CD4-positive, alpha-beta T cell treated with Interleukin-12 subunit alpha and Interleukin-12 subunit beta, for 1 hour (primary cell): ENCODE data around the gene NRG2.

Source experiments
- DNase-seq: peaks from one replicate; pipeline ENCODE4 v3.0.0-alpha.2; 2020

Gene NRG2

DNA sequence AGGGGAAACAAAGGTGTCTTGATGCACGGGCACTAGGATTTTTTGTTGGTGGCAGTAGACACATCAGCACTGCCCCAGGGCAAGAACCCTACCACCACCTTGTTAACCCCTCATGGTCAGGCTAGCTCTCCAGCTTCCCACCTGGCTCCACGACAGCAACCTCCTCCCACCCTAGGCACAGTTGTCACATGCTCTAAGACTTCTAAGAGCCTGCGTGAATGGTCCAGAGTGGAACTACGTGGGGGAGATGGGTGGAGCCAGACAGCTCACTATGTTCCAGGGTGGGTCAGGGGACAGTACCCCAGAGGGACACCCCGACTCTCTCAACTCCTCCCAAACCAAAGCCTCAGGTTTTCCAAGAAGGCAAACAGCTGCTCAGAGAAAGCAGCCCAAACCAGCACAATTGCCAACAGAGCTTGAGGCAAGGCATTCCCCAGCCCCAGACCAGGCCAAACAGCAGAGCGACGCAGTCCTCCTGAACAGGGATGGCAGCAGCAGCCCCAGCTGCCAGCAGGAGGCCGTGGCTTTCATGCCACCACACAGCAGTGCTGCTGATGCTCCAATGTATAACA, 78.0 kb downstream of the NRG2 start:
- no peak for DNase-seq

DNA sequence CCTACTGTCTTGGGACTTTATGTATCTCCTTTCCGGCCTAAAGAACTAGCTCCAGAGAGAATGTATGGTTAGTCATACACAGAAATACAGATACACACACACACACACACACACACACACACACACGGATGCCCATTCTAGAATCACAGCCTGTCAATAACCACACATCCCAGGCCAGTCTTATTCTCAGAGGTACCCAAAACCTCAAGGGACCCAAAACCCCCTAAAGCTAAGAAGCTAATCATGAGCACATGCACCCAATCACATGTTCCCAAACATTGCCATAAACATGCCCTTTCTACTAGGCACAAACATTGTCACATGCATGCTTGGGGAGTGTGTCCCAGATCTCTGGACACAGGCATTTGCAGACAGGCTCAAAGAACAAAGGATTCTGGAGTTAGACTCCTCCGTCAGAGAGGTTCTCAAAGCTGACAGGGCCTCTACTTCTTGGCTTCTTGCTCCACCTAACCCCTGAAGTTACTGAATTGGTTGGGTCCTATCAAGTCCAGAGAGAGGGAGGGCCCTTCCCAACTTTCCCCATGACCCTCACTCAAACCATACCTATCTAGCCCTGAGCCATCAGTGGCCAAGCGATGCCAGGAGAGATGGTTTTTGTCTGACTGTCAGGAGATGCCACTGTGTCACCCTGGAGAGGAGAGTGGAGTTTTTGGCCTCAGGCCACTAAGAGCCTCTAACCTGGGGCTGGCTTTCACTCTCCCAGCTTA, 78.7 kb downstream of the NRG2 start:
- no peak for DNase-seq

DNA sequence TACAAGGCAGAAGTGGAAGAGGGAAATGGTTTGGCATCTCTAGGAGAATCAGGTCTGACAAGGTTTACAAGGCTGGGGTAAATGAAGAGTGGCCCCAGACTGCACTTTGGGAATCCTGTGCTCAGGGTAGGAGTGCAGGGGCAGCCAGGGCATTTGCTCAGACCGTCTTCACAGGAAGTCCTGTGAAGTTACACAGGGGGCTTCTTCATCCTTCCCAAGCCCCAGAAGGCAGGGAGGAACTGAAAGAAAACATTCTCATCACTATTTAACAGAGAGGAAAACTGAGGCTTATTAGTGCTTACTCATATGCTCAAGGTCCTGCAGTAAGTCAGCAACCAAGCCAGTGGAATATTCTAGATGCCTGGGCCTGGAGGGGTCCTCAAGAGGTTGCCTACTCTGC, 80.7 kb downstream of the NRG2 start:
- DNase-seq, result no peak

DNA sequence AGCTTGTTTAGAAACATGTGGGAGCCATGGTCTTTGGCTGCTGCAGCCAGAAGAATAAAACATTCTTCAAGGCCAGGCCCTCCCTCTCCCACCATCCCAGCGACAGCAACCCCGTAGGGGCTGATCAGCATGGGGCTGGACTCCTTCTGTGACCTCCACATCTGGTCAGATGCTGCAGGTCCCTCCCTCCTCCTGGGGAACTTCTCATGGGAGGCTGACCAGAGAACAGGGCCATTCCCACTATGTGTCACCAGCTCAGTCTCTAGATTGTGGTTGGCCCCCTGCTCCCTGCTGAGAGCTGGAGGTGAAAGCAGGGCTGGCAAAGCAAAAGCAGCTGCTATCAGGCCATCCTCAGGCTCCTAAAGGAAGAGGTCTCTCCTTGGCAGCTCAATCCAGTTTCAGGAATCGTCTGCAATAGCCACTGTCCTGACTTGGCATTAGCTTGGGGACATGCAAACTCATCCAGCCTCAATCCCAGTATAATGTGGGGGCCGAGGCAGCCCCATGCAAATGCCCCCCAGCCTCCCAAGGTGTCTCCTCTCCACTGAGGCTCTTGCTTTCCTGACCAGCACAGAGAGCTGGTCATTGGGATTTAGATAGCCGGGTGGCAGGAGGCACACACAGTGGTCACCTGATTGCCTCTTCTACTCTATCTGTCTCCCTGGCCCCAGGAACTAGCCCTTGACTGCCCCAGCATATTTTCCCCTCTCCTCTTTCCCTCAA, 81.5 kb downstream of the NRG2 start:
- DNase-seq, result no peak

DNA sequence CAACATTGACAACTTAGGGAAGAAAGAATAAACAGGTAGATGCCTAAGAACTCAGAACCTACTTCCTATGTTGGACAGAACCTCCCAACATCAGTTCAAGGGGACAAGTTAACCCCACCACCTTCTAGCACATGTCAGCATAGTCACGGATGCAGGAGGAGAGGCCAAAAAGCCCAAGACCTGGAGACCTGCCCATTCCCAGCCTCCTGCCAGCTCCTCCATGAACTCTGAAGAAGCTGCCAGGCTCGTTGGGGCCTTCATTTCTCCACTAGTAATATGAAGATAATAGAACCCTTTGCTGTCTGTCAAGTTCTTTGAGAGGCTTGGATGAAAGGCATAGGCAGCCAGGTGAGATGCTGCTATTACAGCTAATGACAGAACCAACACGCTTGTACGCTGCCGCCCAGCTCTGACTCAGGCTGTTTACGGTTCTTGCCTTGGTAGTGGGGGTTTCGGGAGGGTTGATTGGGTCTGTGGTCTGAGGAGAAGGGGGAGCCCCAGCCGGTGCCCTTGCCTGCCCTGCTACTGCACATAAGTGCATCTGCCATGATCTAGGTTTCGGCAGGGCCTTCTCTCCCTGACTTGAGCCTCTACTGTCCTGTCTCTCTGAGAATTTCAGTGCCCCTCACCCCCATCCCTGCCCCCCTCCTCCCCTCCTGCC, 82.2 kb downstream of the NRG2 start:
- no peak for DNase-seq

DNA sequence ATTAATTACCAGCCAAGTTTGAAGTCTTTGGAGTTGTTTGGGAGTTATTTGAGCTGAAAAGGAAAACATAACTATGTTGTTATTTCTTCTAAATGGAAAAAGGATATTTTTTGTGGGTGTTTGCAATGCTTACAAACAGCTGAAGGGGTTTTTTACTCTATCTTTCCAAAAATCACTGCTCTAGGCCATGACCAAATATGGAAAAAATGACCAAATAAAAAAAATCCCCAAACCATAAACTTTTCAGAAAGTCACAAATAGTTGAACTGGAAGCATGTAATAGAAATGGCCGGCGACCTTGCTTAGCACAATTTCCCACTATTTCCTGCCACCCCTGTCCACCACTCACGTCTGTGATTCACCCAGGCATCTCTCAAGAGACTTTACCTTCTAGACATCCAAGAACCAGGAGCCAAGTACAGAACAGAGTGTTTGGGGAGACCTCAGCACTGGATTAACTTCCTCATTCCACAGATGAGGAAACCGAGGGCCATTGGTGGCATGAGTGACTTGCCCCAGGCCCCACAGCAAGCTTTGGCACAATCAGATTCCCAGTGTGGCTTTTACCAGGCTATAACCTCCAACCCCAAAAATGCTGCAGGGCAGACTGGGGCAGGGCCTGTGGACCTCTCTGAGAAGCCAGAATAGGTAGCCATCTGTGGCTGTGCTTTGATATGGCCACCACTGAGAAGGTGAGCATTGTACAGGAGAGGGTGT, 84.5 kb downstream of the NRG2 start:
- DNase-seq, result no peak

DNA sequence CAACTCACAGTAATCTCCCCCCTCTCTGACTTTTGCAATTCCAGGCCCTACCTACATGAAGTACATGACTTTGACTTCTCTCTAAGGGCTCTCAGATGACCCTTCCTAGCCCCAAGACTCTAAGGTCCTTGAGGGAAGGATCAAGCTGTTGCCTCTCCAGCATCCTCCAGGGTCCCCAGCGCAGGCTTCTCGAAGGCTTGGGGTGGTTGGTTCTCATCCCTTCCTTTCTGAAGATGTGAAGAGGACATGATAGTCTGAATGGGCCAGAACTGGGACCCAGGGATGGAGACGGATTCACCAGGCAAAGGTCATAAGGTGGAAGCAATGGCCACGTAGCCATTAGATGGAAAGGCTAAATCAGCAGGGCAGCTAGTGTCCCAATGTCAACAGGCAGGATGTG, 86.8 kb downstream of the NRG2 start:
- DNase-seq, result no peak

DNA sequence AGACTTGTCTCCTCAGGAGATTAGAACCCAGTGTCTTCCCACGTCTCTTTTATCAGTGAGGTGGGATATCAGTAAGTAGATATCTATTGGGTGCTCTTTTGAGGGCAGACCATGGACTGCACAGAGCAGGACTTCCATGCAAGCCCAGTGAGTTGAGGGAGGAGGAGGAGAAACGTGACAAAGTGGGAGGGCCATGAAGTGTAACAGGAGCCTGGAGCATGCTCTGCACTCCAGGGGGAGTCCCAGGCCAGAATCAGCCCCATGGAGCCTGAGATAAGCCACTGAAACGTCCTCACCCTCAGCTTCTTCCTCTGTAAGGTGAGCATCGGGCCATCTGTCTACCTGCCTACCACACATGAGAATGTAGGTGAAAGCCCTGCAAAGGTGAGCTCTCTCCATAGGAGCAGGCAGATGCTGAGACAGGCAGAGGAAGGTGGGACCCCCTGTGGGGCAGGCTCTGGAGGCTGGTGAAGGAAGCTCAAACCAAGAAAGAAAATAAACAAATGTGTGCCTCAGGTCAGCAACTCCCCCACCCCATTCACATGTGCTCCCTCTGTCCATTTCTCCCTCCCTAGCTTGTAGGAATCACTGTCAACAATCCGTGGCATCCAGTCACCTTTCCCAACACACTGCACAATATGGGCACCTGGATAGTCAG, 87.4 kb downstream of the NRG2 start:
- no peak for DNase-seq

DNA sequence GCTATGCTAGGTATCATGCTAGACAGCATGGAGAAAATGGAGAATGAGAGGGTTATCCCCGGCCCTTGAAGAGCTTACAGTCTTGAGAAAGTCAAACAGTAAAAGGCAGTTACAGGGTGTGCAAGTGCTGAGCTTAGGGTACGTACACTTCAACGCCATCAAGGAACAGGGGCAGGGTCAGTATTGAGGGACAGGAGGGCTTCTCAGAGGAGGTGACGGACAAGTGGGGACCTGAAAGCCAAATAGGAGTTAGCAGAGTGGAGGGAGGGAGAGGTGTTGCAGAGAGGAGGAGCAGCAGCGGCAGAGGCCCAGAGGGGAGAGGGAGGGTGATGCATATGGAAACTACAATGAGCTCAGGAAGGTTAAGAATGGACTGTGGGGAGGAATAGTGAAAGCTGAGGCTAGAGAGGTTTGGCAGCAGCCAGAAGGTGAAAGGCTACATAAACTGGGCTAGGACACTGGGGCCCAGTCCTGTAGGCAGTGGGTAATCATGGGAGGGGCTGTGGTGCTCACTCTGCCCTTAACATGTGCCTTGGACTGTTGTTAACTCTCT, 88.0 kb downstream of the NRG2 start:
- DNase-seq, result no peak

DNA sequence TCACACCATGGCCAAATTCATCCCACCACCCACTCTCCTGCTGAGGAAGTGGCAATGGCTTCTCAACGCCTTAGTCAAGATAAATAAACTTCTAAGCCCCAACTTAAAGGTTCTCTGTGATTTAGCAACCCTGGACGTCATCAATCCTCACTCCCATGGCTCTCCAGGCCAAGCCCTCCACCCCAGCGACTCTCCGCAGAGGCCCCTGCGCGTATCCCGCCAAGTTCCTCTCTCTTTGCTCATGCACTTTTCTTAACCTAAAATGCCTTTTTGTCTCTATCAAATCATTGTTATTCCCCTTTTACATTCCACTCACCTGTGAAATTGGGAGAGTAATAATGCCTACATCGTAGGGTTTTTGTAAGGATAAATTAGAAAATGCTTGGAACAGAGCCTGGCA, 88.6 kb downstream of the NRG2 start:
- no peak for DNase-seq

DNA sequence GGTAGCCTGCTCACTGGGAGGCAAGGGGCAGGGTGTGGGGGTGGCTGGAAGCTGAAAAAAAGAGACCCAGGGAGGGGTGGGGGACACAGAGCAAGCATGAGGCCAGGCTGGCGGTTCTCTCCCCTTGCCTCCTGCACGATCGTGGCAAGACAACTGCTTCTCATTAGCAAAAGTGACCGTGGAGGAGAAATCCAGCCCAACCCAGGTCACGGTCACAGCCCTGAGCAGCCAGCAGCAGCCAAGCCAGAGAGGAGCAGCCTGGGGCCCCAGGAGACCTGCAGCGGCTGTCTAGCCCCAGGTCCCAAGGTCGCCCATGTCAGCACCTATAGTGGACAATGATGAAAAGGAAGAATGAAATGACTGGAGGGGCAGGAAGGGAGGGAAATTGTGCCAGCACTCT, 89.1 kb downstream of the NRG2 start:
- no peak for DNase-seq

DNA sequence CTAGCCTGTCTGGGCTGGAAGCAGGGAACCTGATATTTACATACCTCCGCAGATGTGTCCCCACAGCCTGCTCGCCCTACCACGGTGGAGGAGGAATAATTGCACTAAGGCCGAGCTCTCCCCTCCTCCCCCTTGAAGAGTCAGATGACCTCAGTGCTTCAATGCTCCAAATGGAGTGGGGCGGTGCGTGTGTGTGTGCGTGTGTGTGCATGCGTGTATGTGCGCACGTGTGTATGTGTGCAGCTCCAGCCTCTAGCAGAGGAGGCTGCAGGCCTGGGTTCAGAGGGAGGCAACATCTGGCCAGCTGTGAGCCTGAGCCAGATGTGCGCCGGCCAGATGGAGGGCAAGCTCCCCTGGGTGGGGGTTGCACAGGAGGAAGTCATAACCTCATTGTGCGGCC, 90.5 kb downstream of the NRG2 start:
- no peak for DNase-seq

DNA sequence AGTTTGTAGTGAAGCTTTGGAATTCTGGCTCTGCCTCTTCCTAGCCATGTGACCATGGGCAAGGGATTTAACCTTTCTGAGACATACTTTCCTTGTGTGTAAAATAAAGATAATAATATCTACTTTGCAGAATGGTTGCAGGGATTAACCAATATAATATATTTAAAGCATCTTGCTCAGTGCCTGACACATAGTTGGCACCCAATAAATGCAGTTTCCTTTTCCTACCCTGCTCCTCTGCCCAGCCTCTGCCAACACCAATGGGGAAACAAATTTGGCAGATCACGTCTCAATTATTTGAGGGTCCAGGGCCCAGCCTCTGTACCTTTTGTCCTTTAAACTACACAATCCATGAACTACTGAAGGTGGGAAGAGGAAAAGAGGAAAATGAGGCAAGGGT, 91.1 kb downstream of the NRG2 start:
- DNase-seq, result no peak

DNA sequence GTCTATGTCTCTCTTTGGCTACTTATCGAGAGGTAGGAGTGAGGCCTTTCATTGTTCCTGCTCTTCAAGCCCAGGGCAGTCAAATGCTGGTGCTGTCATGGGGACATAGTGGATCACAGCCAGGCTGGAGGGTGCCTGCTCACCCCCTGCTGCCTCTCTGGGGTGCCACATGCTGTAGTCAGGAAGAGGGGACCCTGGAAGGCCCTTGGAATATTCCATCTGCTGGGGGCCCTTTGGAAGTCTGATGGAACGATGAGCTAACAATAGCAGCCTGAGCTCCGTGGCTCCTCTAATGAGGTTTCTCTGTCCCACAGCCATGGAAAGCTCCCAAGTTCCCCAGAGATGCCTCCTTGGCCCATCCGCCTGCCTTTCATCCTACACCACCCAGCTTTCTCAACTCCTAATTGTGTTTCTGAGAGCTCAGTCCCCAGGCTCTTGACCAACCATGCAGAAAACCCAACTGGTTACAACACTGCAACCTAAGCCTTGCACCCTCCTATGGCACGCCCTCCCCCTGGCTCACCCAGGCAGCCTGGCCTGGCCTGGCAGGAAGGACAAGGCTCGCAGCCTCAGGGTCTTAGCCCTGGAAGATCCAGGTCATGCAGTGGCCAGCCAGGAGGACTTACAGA, 91.7 kb downstream of the NRG2 start:
- no peak for DNase-seq

DNA sequence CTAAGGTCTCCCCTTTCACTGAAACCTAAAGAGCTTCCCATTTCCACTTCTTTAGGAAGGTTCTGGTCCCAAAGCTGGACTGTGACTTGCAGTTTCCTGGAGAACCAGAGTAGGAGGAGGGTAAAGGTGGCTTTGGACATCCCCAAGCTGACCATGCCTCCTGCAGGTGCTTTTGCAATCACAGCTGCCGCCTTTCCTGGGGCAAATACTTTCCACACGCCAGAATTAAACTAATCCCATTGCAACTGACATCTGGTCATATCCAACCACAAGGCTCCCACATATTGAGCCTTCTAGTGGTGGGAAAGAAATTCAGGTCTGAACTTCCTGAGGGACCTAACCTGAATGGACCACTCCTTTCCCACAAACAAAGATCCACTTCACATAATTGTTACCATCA, 92.7 kb downstream of the NRG2 start:
- no peak for DNase-seq

DNA sequence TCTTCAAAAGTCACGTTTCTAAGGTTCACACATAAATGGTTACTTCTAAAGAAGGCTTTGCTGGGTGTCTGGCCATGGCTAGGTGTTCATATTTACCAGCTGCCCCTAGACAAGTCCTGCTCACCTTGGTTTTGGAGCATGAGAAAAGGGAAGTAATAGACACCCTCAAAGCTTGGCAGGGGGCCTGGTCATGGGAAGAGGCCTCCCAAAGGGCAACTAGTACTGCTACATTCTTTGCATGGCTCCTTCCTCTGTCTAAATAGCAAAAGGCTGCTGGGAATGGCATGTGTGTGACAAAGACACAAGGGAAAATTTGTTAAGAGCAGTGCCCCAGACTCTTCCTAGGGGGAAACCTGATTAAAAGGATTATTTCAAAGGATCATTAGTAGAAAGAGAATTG, 93.4 kb downstream of the NRG2 start:
- DNase-seq, result no peak

DNA sequence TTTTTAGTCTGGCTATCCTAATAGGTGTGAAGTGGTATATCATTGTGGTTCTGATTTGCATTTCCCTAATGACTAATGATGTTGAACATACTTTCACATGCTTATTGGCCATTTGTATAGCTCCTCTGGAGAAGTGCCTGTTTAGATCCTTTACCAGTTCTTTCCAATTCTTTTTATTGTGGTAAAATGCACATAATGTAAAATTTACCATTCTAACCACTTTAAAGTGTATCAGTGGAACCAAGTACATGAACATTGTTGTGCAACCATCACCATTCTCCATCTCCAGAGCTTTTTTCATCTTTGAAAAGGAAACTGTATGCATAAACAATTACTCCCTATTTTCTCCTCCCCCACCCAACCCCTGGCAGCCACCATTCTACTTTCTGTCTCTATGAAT, 95.4 kb downstream of the NRG2 start:
- DNase-seq, result no peak

DNA sequence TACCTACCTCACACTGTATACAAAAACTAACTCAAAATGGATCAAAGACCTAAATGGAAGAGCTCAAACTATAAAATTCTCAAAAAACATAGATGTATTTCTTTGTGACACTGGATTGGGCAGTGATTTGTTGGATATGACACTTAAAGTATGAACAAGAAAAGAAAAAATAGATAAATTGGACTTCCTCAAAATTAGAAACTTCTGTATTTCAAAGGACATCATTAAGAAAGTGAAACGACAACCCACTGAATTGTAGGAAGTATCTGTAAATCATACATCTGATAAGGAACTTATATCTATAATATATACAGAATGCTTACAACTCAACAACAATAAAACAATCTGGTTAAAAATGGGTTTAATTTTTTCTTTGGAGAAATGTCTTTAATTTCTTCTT, 96.7 kb downstream of the NRG2 start:
- no peak for DNase-seq

DNA sequence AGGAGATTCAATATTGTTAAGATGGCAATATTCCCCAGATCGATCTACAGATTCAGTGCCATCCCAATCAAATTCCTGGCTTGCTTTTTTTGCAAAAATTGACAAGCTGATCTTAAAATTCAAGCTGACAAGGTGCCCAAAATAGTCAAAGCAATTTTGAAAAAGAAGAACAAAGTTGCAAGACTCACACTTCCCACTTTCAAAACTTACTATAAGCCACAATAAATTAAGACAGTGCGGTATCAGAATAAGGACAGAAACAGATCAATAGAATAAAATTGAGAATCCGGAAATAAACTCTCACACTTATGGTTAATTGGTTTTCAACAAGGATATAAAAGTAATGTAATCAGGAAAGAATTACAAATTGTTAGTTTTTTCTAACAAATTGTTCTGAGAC, 97.1 kb downstream of the NRG2 start:
- DNase-seq, result no peak

DNA sequence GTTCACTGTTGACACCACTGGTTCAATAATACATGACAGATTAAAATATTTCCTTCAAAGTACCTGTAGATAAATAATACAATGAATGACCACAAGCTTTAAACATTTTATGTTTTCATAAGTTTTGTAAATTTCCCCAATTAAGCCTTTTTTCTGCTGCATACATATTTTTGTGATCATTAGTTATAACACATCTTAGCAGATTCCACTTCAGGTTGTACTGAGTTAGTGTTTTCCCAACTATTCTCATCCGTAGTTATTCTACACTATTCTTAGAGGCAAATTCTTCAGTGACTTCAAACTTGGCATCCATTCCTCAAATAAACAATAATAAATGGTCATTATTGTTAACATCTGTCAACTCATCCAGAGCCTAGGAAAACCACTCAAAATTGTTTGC, 100.9 kb downstream of the NRG2 start:
- DNase-seq, result no peak

DNA sequence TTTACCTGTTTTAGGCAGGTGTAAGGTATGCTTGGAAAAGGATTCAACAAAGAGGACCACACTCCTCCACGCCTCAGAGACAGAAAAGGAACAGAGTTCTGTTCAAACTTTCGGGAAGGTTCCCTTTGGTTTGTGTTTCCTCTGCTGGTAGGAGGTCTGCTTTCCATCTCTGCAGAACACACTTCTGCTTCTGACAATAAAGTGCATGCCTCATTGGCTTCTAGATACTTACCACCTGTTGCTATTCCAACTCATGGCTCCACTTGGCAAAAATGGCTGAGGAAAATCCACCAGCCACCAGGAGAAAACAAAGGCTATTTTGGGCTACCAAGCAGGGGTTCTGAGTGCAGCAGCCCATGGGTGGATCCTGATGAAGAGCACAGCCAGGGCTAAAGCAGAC, 112.7 kb downstream of the NRG2 start:
- DNase-seq, result no peak
